GM12891 (cell line): ENCODE data around the gene UBE2K.
"Not testable (repeated sequence)": the region's sequence is repeated elsewhere in the genome, so short reads cannot be mapped to it uniquely, and the experiment has no call there.

Experiments
- DNase-seq: peaks from one replicate; pipeline ENCODE4 v3.0.0; 2011; ENCODE audit warnings: low spot score; ENCODE audit not compliant: insufficient read length
- FAIRE-seq: peaks from 2 replicates; lab custom pipeline; 2011; peaks lifted over from hg19 to GRCh38; lab: Jason Lieb, UNC
- PAX5 ChIP-seq: IDR thresholded peaks from 2 replicates; pipeline ENCODE4 v1.6.1; 2011; ENCODE audit warnings: low read length, moderate library complexity, mild to moderate bottlenecking; ENCODE audit not compliant: insufficient read depth, severe bottlenecking
- POLR2A ChIP-seq: IDR thresholded peaks from 2 replicates; pipeline ENCODE4 v1.6.1; 2011; ENCODE audit warnings: low read depth, low read length, control low read depth
- POLR2AphosphoS5 ChIP-seq: IDR thresholded peaks from 2 replicates; pipeline ENCODE4 v1.6.1; 2011; ENCODE audit warnings: low read depth, low read length, control low read depth
- POU2F2 ChIP-seq: IDR thresholded peaks from 2 replicates; pipeline ENCODE4 v1.6.1; 2011; ENCODE audit warnings: low read depth, mild to moderate bottlenecking, control low read depth, low read length, moderate library complexity
- SPI1 ChIP-seq: IDR thresholded peaks from 2 replicates; pipeline ENCODE4 v1.6.1; 2011; ENCODE audit warnings: low read depth, low read length, control low read depth
- TAF1 ChIP-seq: IDR thresholded peaks from 2 replicates; pipeline ENCODE4 v1.6.1; 2011; ENCODE audit warnings: low read depth, low read length, control low read depth

UBE2K gene

DNA sequence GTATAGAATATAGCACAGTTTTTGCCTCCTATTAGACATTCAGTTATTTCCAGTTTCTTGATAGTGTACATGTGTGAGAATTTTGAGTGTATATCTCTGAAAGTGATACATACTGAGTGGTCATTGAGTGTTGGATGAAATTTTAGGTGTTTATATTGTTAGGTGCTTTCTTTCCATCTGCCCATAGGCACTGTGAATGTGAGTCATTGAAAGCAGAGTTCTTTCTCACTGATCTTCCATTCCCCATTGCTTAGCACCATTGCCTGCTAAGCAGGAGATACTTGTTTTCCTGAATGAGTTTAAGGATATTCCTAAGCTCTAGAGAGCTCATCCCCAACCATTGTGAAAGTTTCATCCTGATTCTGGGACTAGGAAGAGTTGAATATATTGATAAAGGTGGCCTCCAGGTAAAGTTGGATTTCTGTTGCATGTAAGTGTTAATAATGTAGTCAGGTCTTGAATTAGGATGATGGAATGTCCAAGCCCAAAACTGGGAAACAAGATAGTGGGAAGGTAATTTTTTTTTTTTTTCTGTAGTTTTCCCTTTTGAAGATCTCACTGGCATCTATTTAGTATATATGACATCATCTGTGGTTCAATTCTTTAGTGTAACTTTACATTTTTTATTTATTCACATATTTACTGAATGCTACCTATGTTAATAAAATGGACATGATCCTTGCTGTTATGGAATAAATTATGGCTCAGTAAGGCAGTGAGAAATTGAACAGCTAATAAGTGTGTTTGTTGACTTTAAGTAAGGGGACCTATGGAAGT lies 22.1 kb downstream of the UBE2K start:
- TF ChIP-seq SPI1 (no peak), POU2F2 (no peak), TAF1 (no peak), POLR2A (no peak), POLR2AphosphoS5 (no peak), PAX5 (no peak)
- no peak for FAIRE-seq
- no peak for DNase-seq

DNA sequence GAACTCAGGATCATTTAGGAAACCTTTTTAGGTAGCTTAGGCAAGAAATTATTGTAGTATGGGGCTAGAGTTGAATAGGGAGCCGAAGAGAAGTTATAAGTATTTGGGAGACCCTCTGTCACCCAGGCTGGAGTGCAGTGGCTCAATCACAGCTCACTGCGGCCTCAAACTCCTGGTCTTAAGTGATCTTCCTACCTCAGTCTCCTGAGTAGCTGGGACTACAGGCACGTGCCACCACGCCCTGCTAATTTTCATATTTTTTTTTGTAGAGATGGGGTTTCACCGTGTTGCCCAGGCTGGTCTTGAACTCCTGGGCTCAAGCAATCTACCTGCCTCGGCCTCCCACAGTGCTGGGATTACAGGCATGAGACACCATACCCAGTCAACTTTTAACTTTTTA lies 23.3 kb downstream of the UBE2K start:
- not testable (repeated sequence) for DNase-seq, FAIRE-seq

GRCh38 chr4:39721788-39722187 lies 23.9 kb downstream of the UBE2K start:
- FAIRE-seq, result no peak

DNA sequence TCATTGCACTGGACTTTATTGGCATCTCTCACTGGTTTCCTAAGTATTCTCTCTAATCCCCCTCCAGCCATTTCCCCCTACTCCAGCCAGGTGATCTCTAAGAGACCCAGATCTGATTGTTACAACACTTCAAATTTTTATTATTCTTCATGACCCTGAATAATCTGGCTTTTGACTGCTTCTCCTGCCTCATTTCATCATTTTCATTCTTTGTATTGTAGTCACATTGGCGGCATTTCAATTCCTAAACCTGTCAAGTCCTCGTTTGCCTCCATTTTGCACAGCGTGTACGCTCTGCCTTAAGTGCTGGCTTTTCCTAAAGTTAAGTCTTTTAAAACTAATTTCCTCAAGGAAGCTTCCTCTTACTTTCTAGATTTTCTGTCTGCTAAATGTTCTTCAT lies 31.6 kb downstream of the UBE2K start:
- TF ChIP-seq POU2F2 (no peak), TAF1 (no peak), POLR2AphosphoS5 (no peak), POLR2A (no peak), SPI1 (no peak), PAX5 (no peak)
- DNase-seq (no peak), FAIRE-seq (no peak)

More at GRCh38 chr4:39721788-39722187, 23.9 kb downstream of the UBE2K start:
- DNase-seq, result no peak
- TF ChIP-seq TAF1, result no peak
- TF ChIP-seq POLR2A, result no peak
- no peak for TF ChIP-seq PAX5
- no peak for TF ChIP-seq SPI1
- no peak for TF ChIP-seq POLR2AphosphoS5
- TF ChIP-seq POU2F2, result no peak

DNA sequence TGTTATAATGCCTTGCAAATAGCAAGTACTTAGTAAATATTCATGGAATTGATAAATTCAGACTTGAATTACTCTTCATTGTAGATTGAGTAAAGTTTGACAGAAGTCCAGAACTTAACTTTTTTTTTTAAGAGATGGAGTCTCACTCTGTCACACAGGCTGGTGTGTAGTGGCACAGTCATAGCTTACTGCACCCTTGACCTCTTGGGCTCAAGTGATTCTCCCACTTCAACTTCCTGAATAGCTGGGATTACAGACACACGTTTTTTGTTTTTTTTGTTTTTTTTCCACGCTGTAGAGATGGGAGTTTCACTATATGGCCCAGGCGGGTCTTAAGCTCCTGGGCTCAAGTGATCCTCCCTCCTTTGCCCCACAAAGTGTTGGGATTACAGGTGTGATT lies 32.1 kb downstream of the UBE2K start:
- FAIRE-seq (no peak), DNase-seq (no peak)
- TF ChIP-seq PAX5 (no peak), TAF1 (no peak), SPI1 (no peak), POU2F2 (no peak), POLR2AphosphoS5 (no peak), POLR2A (no peak)

GRCh38 chr4:39731908-39732307 lies 34.0 kb downstream of the UBE2K start:
- FAIRE-seq (no peak), DNase-seq (no peak)
- no peak for TF ChIP-seq POLR2A
- no peak for TF ChIP-seq POLR2AphosphoS5
- TF ChIP-seq POU2F2, result no peak
- TF ChIP-seq TAF1, result no peak
- TF ChIP-seq SPI1, result no peak

DNA sequence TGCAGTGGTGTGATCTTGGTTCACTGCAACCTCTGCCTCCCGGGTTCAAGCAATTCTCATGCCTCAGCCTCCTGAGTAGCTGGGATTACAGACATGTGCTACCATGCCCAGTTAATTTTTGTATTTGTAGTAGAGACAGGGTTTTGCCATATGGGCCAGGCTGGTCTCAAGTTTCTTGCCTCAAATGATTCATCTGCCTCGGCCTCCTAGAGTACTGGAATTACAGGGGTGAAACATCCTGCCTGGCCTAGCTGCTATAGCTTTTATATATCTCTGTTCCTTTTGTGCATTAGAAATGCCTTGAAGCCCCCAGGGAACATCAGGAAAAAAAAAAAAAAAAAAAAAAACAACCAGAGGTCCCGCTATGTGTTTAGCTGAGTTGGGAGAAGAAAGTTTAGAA lies 34.8 kb downstream of the UBE2K start:
- no peak for DNase-seq
- FAIRE-seq, result no peak
- TF ChIP-seq POU2F2 (no peak), POLR2A (no peak), POLR2AphosphoS5 (no peak), TAF1 (no peak), PAX5 (no peak), SPI1 (no peak)

DNA sequence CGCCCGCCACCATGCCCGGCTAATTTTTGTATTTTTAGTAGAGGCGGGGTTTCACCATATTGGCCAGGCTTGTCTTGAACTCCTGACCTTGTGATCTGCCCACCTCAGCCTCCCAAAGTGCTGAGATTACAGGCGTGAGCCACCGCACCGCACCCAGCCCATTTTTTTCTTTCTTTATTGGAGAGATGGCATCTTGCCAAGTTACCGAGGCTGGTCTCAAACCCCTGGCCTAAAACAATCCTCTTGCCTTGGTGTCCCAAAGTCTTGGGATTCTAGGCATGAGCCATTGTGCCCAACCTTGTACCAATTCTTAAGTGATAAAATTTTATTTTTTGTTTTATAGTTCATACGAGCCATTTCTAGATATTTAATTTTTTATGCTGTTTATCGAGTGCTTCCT lies 41.7 kb downstream of the UBE2K start:
- FAIRE-seq, DNase-seq: not testable (repeated sequence)

GRCh38 chr4:39741401-39741800 lies 43.5 kb downstream of the UBE2K start:
- TF ChIP-seq PAX5 (no peak), POLR2A (no peak), POLR2AphosphoS5 (no peak), POU2F2 (no peak), SPI1 (no peak), TAF1 (no peak)
- FAIRE-seq (no peak), DNase-seq (no peak)

- TF ChIP-seq TAF1 (no peak), POU2F2 (no peak), SPI1 (no peak), PAX5 (no peak), POLR2A (no peak), POLR2AphosphoS5 (no peak)
- no peak for FAIRE-seq
- no peak for DNase-seq
These were observed 48.0 kb downstream of the UBE2K start for GRCh38 chr4:39745920-39746319.
